Lung (tissue), 12 donors: ENCODE data around the gene LPGAT1. TPM values are rescaled to one million over a fixed set of nuclear protein-coding genes. Genes with fewer than 3 reads are reported as not detected.
"Not testable (repeated sequence)": the region's sequence is repeated elsewhere in the genome, so short reads cannot be mapped to it uniquely, and the experiment has no call there.

Source experiments
- ATAC-seq: fragments of 200-7000 bp; cut with Tn5 transposase; one replicate; pipeline ENCODE4 v1.9.1; 2020; ENCODE audit warnings: moderate number of reproducible peaks; ENCODE audit not compliant: insufficient read depth, low FRiP score
- DNase-seq, 3 donors: peaks; one replicate each; pipeline ENCODE4 v3.0.0-alpha.2; 2013 to 2017
- H3K27ac ChIP-seq, 2 donors: one replicate each; pipeline ENCODE4 v1.5.1; 2013; ENCODE audit warnings: mild to moderate bottlenecking in 2 of 2, moderate library complexity in 2 of 2, control low read depth in 1 of 2, inconsistent platforms in 1 of 2, low read depth in 1 of 2, low read length in 1 of 2
- H3K27me3 ChIP-seq, 3 donors: one replicate each; pipeline ENCODE4 v1.5.1; 2013; ENCODE audit warnings: low read length in 2 of 3; ENCODE audit not compliant: control insufficient read depth in 3 of 3, insufficient read depth in 3 of 3
- H3K36me3 ChIP-seq, 4 donors: one replicate each; pipeline ENCODE4 v1.5.1; 2013; ENCODE audit warnings: low read length in 4 of 4, mild to moderate bottlenecking in 1 of 4, moderate library complexity in 1 of 4; ENCODE audit not compliant: control insufficient read depth in 4 of 4, insufficient read depth in 4 of 4
- H3K4me1 ChIP-seq, 5 donors: one replicate each; pipeline ENCODE4 v1.5.1; 2013; ENCODE audit warnings: low read length in 5 of 5, mild to moderate bottlenecking in 2 of 5, moderate library complexity in 1 of 5; ENCODE audit not compliant: control insufficient read depth in 5 of 5, insufficient read depth in 5 of 5
- H3K4me3 ChIP-seq: one replicate; pipeline ENCODE4 v1.5.1; 2013; ENCODE audit warnings: mild to moderate bottlenecking, control low read depth, moderate library complexity
- H3K9ac ChIP-seq, 2 donors: one replicate each; pipeline ENCODE4 v1.5.1; 2013; ENCODE audit warnings: low read length in 2 of 2, control low read depth in 1 of 2; ENCODE audit not compliant: insufficient read depth in 1 of 2
- H3K9me3 ChIP-seq, 4 donors: one replicate each; pipeline ENCODE4 v1.5.1; 2013; ENCODE audit warnings: low read length in 3 of 4, mild to moderate bottlenecking in 1 of 4, moderate library complexity in 1 of 4; ENCODE audit not compliant: control insufficient read depth in 4 of 4, insufficient read depth in 3 of 4
- WGBS, 2 donors: extraction: QIAGEN DNeasy Blood & Tissue Kit; methylation state at CpG; one replicate each; pipeline ENCODE4 v1.1.7; 2013; 5-methylcytosine and 5-hydroxymethylcytosine counted together
- polyA plus RNA-seq, 2 donors: library from polyadenylated mRNA; stranded (reverse); fragments of 200-250 nt; gene quantifications; one replicate each; pipeline ENCODE4 v1.2.1, GENCODE V29; 2013
- total RNA-seq, 2 donors: library from RNA; depleted of rRNA in 1 of 2; stranded (reverse); fragments of >200 nt in 1 of 2; gene quantifications; one replicate each; pipeline ENCODE4 v1.2.1, GENCODE V29; 2014 to 2021
- TF ChIP-seq, protein P1 (sequence below): IDR thresholded peaks from 2 replicates; pipeline ENCODE4 v1.5.1; 2012; ENCODE audit warnings: mild to moderate bottlenecking; ENCODE audit errors: control extremely low read depth, extremely low read depth
- donor health status: control.
- donor health status: control.
- donor health status: Bipolar disorder and iron deficiency.
- donor health status: healthy.
- donor health status: DM: yes; HTN: yes; CAD: no.

Gene LPGAT1
- total and polyA plus RNA-seq, 4 donors: 4.9 to 41.9 (median 25.5) TPM

DNA sequence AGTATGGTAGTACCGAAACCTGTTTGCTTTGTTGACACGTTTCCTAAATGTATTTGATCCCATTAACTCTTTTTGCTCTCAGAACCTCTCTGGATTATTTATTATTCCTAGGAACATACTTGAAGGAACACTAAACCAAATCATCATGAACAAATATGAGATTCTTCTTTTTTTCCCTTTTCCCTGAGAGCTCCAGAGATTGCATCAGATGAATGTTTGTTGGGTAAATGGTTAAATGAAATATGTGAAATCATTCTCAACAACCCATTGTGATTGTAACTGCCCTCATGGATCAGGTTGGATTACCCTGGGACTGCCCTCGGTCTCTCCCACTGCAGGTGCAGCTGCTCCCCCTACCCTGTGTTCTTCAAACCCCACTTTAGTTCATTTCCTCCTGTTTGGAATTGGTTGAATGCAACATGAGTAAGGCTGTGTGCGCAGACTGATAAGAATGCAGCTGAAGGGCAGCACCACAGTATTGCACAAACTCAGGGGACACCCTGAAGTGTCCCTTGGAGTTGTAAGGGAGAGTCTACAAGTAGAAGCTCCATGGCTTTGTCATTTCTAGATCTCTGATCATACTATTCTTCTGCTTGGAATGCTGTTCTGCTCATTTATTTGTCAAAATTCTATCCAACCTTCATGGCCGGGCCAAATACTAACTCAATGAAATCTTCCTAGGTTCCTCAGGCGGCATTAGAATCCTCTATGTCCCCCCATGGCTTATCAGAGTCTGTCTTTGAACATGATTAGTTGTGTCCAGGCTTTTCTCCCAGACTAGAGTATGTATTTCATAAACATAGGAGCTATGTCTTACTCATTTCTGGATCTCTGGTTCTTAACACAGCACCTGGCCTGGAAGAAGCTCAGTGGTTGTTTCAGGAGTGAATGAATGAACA is 108.0 kb downstream of the LPGAT1 start:
- ATAC-seq: no peak
- Histone ChIP-seq H3K27me3 (no peaks in the 10 kb centered on the region), H3K4me1 (no peaks in the 10 kb centered on the region), H3K9ac (no peak overlapping the region), H3K4me3 (no peak overlapping the region), H3K9me3 (no peaks in the 10 kb centered on the region), H3K27ac (no peak overlapping the region), H3K36me3 (no peaks in the 10 kb centered on the region)
- 86 to 92% methylated on average over 6 of the region's 6 CpGs for WGBS, 2 donors
- no peak for DNase-seq
- TF ChIP-seq, protein P1, sequence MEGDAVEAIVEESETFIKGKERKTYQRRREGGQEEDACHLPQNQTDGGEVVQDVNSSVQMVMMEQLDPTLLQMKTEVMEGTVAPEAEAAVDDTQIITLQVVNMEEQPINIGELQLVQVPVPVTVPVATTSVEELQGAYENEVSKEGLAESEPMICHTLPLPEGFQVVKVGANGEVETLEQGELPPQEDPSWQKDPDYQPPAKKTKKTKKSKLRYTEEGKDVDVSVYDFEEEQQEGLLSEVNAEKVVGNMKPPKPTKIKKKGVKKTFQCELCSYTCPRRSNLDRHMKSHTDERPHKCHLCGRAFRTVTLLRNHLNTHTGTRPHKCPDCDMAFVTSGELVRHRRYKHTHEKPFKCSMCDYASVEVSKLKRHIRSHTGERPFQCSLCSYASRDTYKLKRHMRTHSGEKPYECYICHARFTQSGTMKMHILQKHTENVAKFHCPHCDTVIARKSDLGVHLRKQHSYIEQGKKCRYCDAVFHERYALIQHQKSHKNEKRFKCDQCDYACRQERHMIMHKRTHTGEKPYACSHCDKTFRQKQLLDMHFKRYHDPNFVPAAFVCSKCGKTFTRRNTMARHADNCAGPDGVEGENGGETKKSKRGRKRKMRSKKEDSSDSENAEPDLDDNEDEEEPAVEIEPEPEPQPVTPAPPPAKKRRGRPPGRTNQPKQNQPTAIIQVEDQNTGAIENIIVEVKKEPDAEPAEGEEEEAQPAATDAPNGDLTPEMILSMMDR: no peak

DNA sequence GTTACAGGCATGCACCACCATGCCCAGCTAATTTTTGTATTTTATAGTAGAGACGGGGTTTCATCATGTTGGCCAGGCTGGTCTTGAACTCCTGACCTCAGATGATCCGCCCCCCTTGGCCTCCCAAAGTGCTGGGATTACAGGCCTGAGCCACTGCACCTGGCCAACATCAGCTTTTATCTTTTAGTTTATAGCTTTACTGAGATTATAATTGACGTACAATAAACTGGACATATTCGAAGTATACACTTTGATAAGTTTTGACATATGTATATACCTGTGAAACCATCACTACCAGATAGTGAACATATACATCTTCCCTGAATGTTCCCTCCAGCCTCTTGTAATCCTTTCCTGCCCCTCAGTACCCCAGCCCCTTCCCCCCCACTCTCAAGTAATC is 114.0 kb downstream of the LPGAT1 start:
- H3K27me3 ChIP-seq, H3K9me3 ChIP-seq, H3K9ac ChIP-seq, H3K27ac ChIP-seq, DNase-seq, H3K4me1 ChIP-seq, H3K4me3 ChIP-seq, ATAC-seq, H3K36me3 ChIP-seq: not testable (repeated sequence)
- WGBS, 2 donors: 89 to 98% methylated on average over 4 of the region's 4 CpGs

DNA sequence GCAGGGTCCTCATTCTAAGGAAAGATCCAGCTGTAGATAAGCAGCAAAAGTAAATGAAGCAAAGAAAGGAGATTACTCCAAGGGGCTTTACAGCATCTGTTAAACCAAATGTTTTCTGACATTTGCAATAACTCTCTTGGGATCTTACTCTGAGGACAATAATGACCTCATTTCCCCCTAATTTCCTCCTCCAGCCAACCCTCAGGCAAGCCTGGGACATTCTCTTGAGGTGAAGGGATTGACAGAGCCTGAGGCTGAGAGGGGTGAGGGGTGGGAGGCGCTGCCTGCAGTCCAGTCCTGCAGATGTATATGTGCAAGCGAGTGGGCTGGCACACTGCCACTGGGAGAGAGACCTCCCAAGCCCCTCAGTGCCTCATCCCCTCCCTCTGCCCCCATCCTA is 114.6 kb downstream of the LPGAT1 start:
- Histone ChIP-seq H3K4me1 (no peaks in the 10 kb centered on the region), H3K27me3 (no peaks in the 10 kb centered on the region), H3K36me3 (no peaks in the 10 kb centered on the region), H3K9ac (peak overlapping the region in 1 of 2 donors; percentile 11), H3K4me3 (no peak overlapping the region), H3K9me3 (peaks cover 0 to 2% (median 0%) of the 10 kb centered on the region in 4 donors), H3K27ac (no peak overlapping the region)
- 70 to 95% methylated on average over 2 of the region's 2 CpGs for WGBS, 2 donors
- no peak for DNase-seq
- TF ChIP-seq, protein P1: no peak
- no peak for ATAC-seq

DNA sequence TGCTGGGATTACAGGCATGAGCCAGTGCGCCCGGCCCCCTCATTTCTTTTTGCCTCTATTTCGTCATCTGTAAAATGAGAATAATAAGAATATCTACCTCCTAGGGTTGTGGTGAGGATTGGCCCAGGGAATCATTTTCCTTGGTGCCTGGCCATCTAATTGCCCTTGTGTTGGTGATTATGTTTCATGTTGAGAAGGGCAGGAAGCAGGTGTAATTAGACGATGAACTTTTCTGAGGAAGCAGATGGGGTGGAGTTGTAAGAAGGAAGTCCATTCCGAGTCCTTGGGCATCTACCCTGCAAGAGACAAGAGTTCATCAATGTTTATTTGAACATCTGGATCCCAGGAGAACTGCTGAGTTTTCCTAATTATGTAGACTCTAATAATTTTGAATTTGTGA is 116.4 kb downstream of the LPGAT1 start:
- no peaks in the 10 kb centered on the region for H3K36me3 ChIP-seq
- DNase-seq (no peak), ATAC-seq (no peak)
- H3K4me1 ChIP-seq: no peaks in the 10 kb centered on the region
- H3K9me3 ChIP-seq: peaks cover 0 to 2% (median 0%) of the 10 kb centered on the region in 4 donors
- no peak overlapping the region for H3K9ac ChIP-seq
- no peak overlapping the region for H3K27ac ChIP-seq
- no peaks in the 10 kb centered on the region for H3K27me3 ChIP-seq
- WGBS, 2 donors: 68 to 73% methylated on average over 5 of the region's 5 CpGs
- no peak overlapping the region for H3K4me3 ChIP-seq
- TF ChIP-seq, protein P1: no peak
